C4-2B (cell line): ENCODE results near the gene NSD1.

Experiments
- ZFX ChIP-seq: fragments of 450-650 bp; IDR thresholded peaks from 2 replicates; pipeline ENCODE4 v1.6.1; 2017
- TF ChIP-seq, protein P1 (sequence below): fragments of 450-650 bp; conservative IDR thresholded peaks from 2 replicates; pipeline ENCODE4 v1.5.1; 2017; ENCODE audit warnings: mild to moderate bottlenecking

DNA sequence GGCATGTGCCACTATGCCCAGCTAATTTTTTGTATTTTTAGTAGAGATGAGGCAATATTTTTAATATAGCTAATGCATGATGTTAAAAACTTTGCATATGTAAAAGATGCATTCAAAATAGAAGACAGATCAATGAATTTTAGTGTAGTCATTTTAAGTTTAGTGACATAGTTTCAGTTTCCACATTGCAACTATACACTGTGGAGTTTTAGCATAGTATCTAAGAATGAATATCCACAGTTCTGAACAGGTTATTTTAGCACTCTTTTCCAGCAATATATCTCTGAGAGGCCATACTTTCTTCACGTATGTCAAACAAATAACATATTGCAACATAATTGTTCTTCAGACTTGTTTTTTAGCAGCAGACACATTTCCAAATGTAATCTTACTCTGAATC is 130.6 kb downstream of the NSD1 start:
- TF ChIP-seq, protein P1, sequence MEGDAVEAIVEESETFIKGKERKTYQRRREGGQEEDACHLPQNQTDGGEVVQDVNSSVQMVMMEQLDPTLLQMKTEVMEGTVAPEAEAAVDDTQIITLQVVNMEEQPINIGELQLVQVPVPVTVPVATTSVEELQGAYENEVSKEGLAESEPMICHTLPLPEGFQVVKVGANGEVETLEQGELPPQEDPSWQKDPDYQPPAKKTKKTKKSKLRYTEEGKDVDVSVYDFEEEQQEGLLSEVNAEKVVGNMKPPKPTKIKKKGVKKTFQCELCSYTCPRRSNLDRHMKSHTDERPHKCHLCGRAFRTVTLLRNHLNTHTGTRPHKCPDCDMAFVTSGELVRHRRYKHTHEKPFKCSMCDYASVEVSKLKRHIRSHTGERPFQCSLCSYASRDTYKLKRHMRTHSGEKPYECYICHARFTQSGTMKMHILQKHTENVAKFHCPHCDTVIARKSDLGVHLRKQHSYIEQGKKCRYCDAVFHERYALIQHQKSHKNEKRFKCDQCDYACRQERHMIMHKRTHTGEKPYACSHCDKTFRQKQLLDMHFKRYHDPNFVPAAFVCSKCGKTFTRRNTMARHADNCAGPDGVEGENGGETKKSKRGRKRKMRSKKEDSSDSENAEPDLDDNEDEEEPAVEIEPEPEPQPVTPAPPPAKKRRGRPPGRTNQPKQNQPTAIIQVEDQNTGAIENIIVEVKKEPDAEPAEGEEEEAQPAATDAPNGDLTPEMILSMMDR, result no peak
- no peak for TF ChIP-seq ZFX
